ENCODE measurements around the gene HBS1L.

- TF ChIP-seq EZH2phosphoT487 (IDR thresholded peaks at IDR 0.05; ENCODE audit: low read depth, severe bottlenecking, unreplicated experiment) (no peak), CTCF (IDR thresholded peaks at IDR 0.05; ENCODE audit: poor library complexity) (no peak), EZH2 (IDR thresholded peaks at IDR 0.05; ENCODE audit: borderline replicate concordance) (no peak)
These were observed 133.3 kb downstream of the HBS1L start for GRCh38 chr6:134921276-134921675.

Measured in hepatocyte (in vitro differentiated cells).